Thyroid gland (tissue), 4 donors: ENCODE measurements around the gene PNPLA6.

Source experiments
- CTCF ChIP-seq, 6 experiments: fragments of 200-600 bp in 3 of 6; fragments of 450-650 bp in 3 of 6; sonication (generic) in 3 of 6; IDR thresholded peaks; one replicate each; pipeline ENCODE4 v1.5.1; 2016 to 2019; ENCODE audit warnings: antibody characterized with exemption in 6 of 6, mild to moderate bottlenecking in 2 of 6, inconsistent platforms in 1 of 6, moderate library complexity in 1 of 6
- POLR2A ChIP-seq, 2 donors: fragments of 450-650 bp; IDR thresholded peaks; one replicate each; pipeline ENCODE4 v1.6.1; 2017; ENCODE audit warnings: antibody characterized with exemption in 2 of 2, mild to moderate bottlenecking in 2 of 2, moderate library complexity in 1 of 2

DNA sequence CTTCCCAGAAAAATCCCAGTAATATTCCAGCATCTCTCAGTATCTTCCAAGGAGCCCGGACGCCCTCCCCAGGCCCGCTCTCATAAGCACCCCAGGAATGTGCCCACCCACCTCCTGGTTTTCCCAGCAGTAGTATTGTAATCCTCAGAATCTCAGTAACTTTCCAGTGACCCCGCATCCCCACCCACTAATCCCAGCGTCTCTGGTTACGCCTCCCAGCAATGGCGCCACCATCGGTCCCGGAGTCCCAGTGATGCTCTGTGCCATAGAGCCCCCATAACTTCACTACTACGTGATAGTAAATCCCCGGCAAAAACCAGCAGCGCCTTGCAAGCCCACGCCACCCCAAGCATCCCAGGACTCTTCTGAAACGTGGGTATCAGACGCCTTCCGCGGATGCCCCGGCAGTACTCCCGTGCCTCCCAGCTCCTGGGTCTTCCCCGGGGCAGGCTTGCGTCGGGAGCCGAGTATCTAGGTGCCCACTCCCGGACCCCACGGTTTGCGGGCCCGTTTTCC lies 928 bp upstream of the PNPLA6 start:
- TF ChIP-seq CTCF (IDR thresholded peaks at IDR 0.05) (no peak), POLR2A (IDR thresholded peaks at IDR 0.05) (no peak)
